ENCODE data around the gene SAMD11.

SAMD11 gene

GRCh38 chr1:928825-929661, 5.3 kb downstream of the SAMD11 start:
- DNase-seq (ENCODE audit: low read depth, low spot score) = no peak
- no peak overlapping the region for H3K4me3 ChIP-seq (ENCODE audit: low read length)

GRCh38 chr1:929712-930632, 6.2 kb downstream of the SAMD11 start:
- H3K4me3 ChIP-seq (ENCODE audit: low read length) = no peak overlapping the region
- no peak for DNase-seq (ENCODE audit: low read depth, low spot score)

GRCh38 chr1:930633-931138, 7.0 kb downstream of the SAMD11 start:
- H3K4me3 ChIP-seq (ENCODE audit: low read length) = no peak overlapping the region
- no peak for DNase-seq (ENCODE audit: low read depth, low spot score)

GRCh38 chr1:931380-932172, 7.9 kb downstream of the SAMD11 start:
- no peak overlapping the region for H3K4me3 ChIP-seq (ENCODE audit: low read length)
- no peak for DNase-seq (ENCODE audit: low read depth, low spot score)

GRCh38 chr1:932173-932510, 8.4 kb downstream of the SAMD11 start:
- DNase-seq (ENCODE audit: low read depth, low spot score) = no peak
- H3K4me3 ChIP-seq (ENCODE audit: low read length) = no peak overlapping the region

GRCh38 chr1:932776-933602, 9.3 kb downstream of the SAMD11 start:
- no peak for DNase-seq (ENCODE audit: low read depth, low spot score)
- no peak overlapping the region for H3K4me3 ChIP-seq (ENCODE audit: low read length)

GRCh38 chr1:933603-933940, 9.8 kb downstream of the SAMD11 start:
- H3K4me3 ChIP-seq (ENCODE audit: low read length) = no peak overlapping the region
- DNase-seq (ENCODE audit: low read depth, low spot score) = no peak

GRCh38 chr1:934991-935750, 11.4 kb downstream of the SAMD11 start:
- H3K4me3 ChIP-seq (ENCODE audit: low read length) = no peak overlapping the region
- no peak for DNase-seq (ENCODE audit: low read depth, low spot score)

- no peak overlapping the region for H3K4me3 ChIP-seq (ENCODE audit: low read length)
Measured at GRCh38 chr1:935751-936231, 12.1 kb downstream of the SAMD11 start.

GRCh38 chr1:936348-937264, 12.9 kb downstream of the SAMD11 start:
- DNase-seq (ENCODE audit: low read depth, low spot score) = no peak
- H3K4me3 ChIP-seq (ENCODE audit: low read length) = no peak overlapping the region

More at GRCh38 chr1:935751-936231, 12.1 kb downstream of the SAMD11 start:
- no peak for DNase-seq (ENCODE audit: low read depth, low spot score)

GRCh38 chr1:937521-937920, 13.8 kb downstream of the SAMD11 start:
- H3K4me3 ChIP-seq (ENCODE audit: low read length) = no peak overlapping the region
- DNase-seq (ENCODE audit: low read depth, low spot score) = no peak

GRCh38 chr1:938088-938683, 14.5 kb downstream of the SAMD11 start:
- DNase-seq (ENCODE audit: low read depth, low spot score) = no peak
- no peak overlapping the region for H3K4me3 ChIP-seq (ENCODE audit: low read length)

- no peak for DNase-seq (ENCODE audit: low read depth, low spot score)
- H3K4me3 ChIP-seq (ENCODE audit: low read length) = no peak overlapping the region
Measured at GRCh38 chr1:938711-939489, 15.2 kb downstream of the SAMD11 start.

GRCh38 chr1:939511-940106, 15.9 kb downstream of the SAMD11 start:
- no peak overlapping the region for H3K4me3 ChIP-seq (ENCODE audit: low read length)
- no peak for DNase-seq (ENCODE audit: low read depth, low spot score)
